Trophoblast cell (in vitro differentiated cells and primary cell): ENCODE measurements around the gene TNFRSF4.

Experiments
- DNase-seq, 2 donors: peaks; one replicate each; pipeline ENCODE4 v3.0.0-alpha.2; 2016
- H2AFZ ChIP-seq: 2 replicates; pipeline ENCODE4 v1.6.1; 2013; ENCODE audit warnings: low read length, moderate library complexity, mild to moderate bottlenecking; ENCODE audit not compliant: insufficient read depth, poor library complexity
- H2AK5ac ChIP-seq: 2 replicates; pipeline ENCODE4 v1.6.1; 2013; ENCODE audit warnings: mild to moderate bottlenecking, low read length
- H2BK120ac ChIP-seq: 2 replicates; pipeline ENCODE4 v1.6.1; 2013; ENCODE audit warnings: low read length, mild to moderate bottlenecking, moderate library complexity; ENCODE audit not compliant: insufficient read depth, poor library complexity
- H2BK12ac ChIP-seq: 2 replicates; pipeline ENCODE4 v1.6.1; 2013; ENCODE audit warnings: mild to moderate bottlenecking, low read length, moderate library complexity
- H2BK5ac ChIP-seq: 2 replicates; pipeline ENCODE4 v1.6.1; 2013; ENCODE audit warnings: low read length, low read depth, moderate library complexity, mild to moderate bottlenecking; ENCODE audit not compliant: poor library complexity
- H3K14ac ChIP-seq: 2 replicates; pipeline ENCODE4 v1.6.1; 2013; ENCODE audit warnings: mild to moderate bottlenecking, low read length
- H3K18ac ChIP-seq: 2 replicates; pipeline ENCODE4 v1.6.1; 2013; ENCODE audit warnings: mild to moderate bottlenecking, low read length
- H3K23ac ChIP-seq: 2 replicates; pipeline ENCODE4 v1.6.1; 2013; ENCODE audit warnings: low read length
- H3K27ac ChIP-seq: 2 replicates; pipeline ENCODE4 v1.5.1; 2013; ENCODE audit warnings: low read depth, mild to moderate bottlenecking, inconsistent platforms, low read length, moderate library complexity
- H3K27me3 ChIP-seq: 2 replicates; pipeline ENCODE4 v1.6.1; 2013; ENCODE audit warnings: inconsistent platforms, mild to moderate bottlenecking, low read length, moderate library complexity; ENCODE audit not compliant: insufficient read depth
- H3K36me3 ChIP-seq, 2 experiments: 1 replicate in 1 of 2; 2 replicates in 1 of 2; pipeline ENCODE4 v1.6.1; 2013; ENCODE audit warnings: low read length in 2 of 2, mild to moderate bottlenecking in 2 of 2, moderate library complexity in 1 of 2; ENCODE audit not compliant: insufficient read depth in 2 of 2, control insufficient read depth in 1 of 2
- H3K4ac ChIP-seq: 2 replicates; pipeline ENCODE4 v1.6.1; 2013; ENCODE audit warnings: low read depth, mild to moderate bottlenecking, low read length, moderate library complexity
- H3K4me1 ChIP-seq, 2 experiments: 1 replicate in 1 of 2; 2 replicates in 1 of 2; pipeline ENCODE4 v1.6.1; 2013; ENCODE audit warnings: low read length in 2 of 2, mild to moderate bottlenecking in 2 of 2, moderate library complexity in 1 of 2; ENCODE audit not compliant: insufficient read depth in 2 of 2, control insufficient read depth in 1 of 2
- H3K4me2 ChIP-seq: 2 replicates; pipeline ENCODE4 v1.6.1; 2013; ENCODE audit warnings: inconsistent platforms, mild to moderate bottlenecking, low read length, moderate library complexity
- H3K4me3 ChIP-seq: 2 replicates; pipeline ENCODE4 v1.5.1; 2013; ENCODE audit warnings: mild to moderate bottlenecking, low read depth, low read length, inconsistent platforms
- H3K79me1 ChIP-seq: one replicate; pipeline ENCODE4 v1.6.1; 2013; ENCODE audit warnings: low read length
- H3K79me2 ChIP-seq: 2 replicates; pipeline ENCODE4 v1.6.1; 2013; ENCODE audit warnings: low read length, mild to moderate bottlenecking; ENCODE audit not compliant: control insufficient read depth, insufficient read depth, poor library complexity
- H3K9ac ChIP-seq: 2 replicates; pipeline ENCODE4 v1.6.1; 2013; ENCODE audit warnings: mild to moderate bottlenecking, low read length
- H3K9me3 ChIP-seq: 2 replicates; pipeline ENCODE4 v1.6.1; 2013; ENCODE audit warnings: low read depth, mild to moderate bottlenecking, control low read depth, inconsistent platforms, low read length; ENCODE audit not compliant: insufficient read depth
- H4K12ac ChIP-seq: 2 replicates; pipeline ENCODE4 v1.6.1; 2013; ENCODE audit warnings: low read depth, mild to moderate bottlenecking, low read length, moderate library complexity
- H4K8ac ChIP-seq: 2 replicates; pipeline ENCODE4 v1.6.1; 2013; ENCODE audit warnings: low read depth, mild to moderate bottlenecking, low read length, moderate library complexity
- H4K91ac ChIP-seq: one replicate; pipeline ENCODE4 v1.6.1; 2013; ENCODE audit warnings: low read depth, mild to moderate bottlenecking, low read length, moderate library complexity
- WGBS: extraction: QIAGEN DNeasy Blood & Tissue Kit; methylation state at CpG from one replicate; pipeline ENCODE4 v1.1.7; 2013; ENCODE audit warnings: missing lambda C conversion rate; ENCODE audit not compliant: insufficient read length, insufficient coverage; ENCODE audit errors: extremely low coverage; 5-methylcytosine and 5-hydroxymethylcytosine counted together

TNFRSF4 gene

GRCh38 chr1:1218524-1219200, 4.7 kb upstream of the TNFRSF4 start:
- H3K4me2 ChIP-seq, result no peak overlapping the region
- H3K4me1 ChIP-seq, result no peaks in the 10 kb centered on the region
- H3K4ac ChIP-seq, result no peak overlapping the region
- H3K79me2 ChIP-seq, result no peaks in the 10 kb centered on the region
- WGBS, result no CpG with 5 or more reads among the region's 36 CpGs
- no peak overlapping the region for H3K18ac ChIP-seq
- no peak overlapping the region for H4K8ac ChIP-seq
- no peak overlapping the region for H2BK120ac ChIP-seq
- peaks cover 76 to 81% of the 10 kb centered on the region in 2 experiments for H3K36me3 ChIP-seq
- H3K14ac ChIP-seq, result no peak overlapping the region
- no peak overlapping the region for H4K12ac ChIP-seq
- H3K79me1 ChIP-seq, result no peaks in the 10 kb centered on the region
- no peak overlapping the region for H2BK5ac ChIP-seq
- no peak overlapping the region for H4K91ac ChIP-seq
- no peak overlapping the region for H3K4me3 ChIP-seq
- no peak overlapping the region for H3K9ac ChIP-seq
- no peak overlapping the region for H2BK12ac ChIP-seq
- no peak for DNase-seq
- no peak overlapping the region for H2AK5ac ChIP-seq
- H3K23ac ChIP-seq, result no peak overlapping the region
- H3K27me3 ChIP-seq, result no peaks in the 10 kb centered on the region
- H2AFZ ChIP-seq, result no peak overlapping the region
- H3K27ac ChIP-seq, result no peak overlapping the region
- peaks cover 3% of the 10 kb centered on the region for H3K9me3 ChIP-seq

- H3K4me1 ChIP-seq, result no peaks in the 10 kb centered on the region
- H3K36me3 ChIP-seq, result peaks cover 68 to 73% of the 10 kb centered on the region in 2 experiments
- no peaks in the 10 kb centered on the region for H3K79me2 ChIP-seq
- no peak overlapping the region for H4K12ac ChIP-seq
- WGBS, result no CpG with 5 or more reads among the region's 52 CpGs
- H2AK5ac ChIP-seq, result no peak overlapping the region
- H2BK5ac ChIP-seq, result no peak overlapping the region
- H4K91ac ChIP-seq, result no peak overlapping the region
- no peaks in the 10 kb centered on the region for H3K27me3 ChIP-seq
- H2BK120ac ChIP-seq, result no peak overlapping the region
- H3K9ac ChIP-seq, result no peak overlapping the region
- H3K18ac ChIP-seq, result no peak overlapping the region
- H3K9me3 ChIP-seq, result peaks cover 7% of the 10 kb centered on the region
- no peak for DNase-seq
- H2AFZ ChIP-seq, result no peak overlapping the region
- no peak overlapping the region for H3K23ac ChIP-seq
- no peak overlapping the region for H3K4me3 ChIP-seq
- H3K14ac ChIP-seq, result no peak overlapping the region
- no peak overlapping the region for H4K8ac ChIP-seq
- H2BK12ac ChIP-seq, result no peak overlapping the region
- no peaks in the 10 kb centered on the region for H3K79me1 ChIP-seq
- H3K4ac ChIP-seq, result no peak overlapping the region
- H3K4me2 ChIP-seq, result no peak overlapping the region
- H3K27ac ChIP-seq, result no peak overlapping the region
Observed at GRCh38 chr1:1217621-1218523, 3.9 kb upstream of the TNFRSF4 start.

DNA sequence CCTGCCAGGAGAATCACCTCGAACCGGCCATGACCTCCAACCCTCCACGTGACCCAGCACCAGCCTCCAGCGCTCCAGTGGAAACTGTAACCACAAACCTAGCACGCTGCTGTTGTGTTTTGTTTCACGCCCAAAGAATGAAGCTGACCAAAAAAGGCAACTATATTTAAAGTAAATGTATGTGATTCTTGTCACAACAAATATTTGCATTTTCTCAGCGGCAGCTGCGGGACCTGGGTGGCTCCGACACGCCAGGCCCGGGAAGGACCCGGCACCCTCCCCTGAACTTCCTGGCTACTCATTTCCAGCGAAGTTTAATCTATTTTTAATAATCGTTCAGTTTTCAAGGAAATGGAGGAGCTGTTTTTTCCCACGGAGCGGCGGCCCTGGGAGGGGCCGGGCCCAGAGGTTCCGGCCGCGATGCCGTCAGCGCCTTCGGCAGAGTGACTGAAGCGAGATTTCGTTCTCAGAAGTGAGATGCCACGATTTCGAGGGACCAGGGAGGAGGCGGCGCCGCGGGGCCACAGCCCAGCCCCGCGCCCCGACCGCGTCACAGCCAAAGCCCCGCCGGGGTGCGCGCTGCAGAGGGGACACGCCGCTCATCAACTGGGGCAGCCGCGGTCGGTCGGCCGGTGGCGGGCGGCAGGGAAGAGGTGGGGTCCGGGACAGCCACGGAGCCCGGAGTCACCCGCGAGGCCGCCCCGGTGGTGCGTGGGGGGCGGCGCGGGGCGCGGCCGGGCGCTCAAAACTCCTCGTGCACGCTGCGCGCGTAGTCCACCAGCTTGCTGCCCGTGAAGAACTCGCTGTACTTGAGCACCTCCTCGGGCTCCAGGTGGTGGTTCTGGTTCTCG, 3.0 kb upstream of the TNFRSF4 start:
- H4K8ac ChIP-seq, result no peak overlapping the region
- H3K9me3 ChIP-seq, result peaks cover 7% of the 10 kb centered on the region
- H3K4me2 ChIP-seq, result no peak overlapping the region
- no peak overlapping the region for H4K12ac ChIP-seq
- no peak for DNase-seq
- H2BK12ac ChIP-seq, result no peak overlapping the region
- H2AFZ ChIP-seq, result no peak overlapping the region
- no peak overlapping the region for H3K14ac ChIP-seq
- peaks cover 60 to 65% of the 10 kb centered on the region in 2 experiments for H3K36me3 ChIP-seq
- H3K79me1 ChIP-seq, result no peaks in the 10 kb centered on the region
- no peak overlapping the region for H2BK120ac ChIP-seq
- H2AK5ac ChIP-seq, result no peak overlapping the region
- H4K91ac ChIP-seq, result no peak overlapping the region
- no peak overlapping the region for H3K4ac ChIP-seq
- H3K4me3 ChIP-seq, result no peak overlapping the region
- H3K18ac ChIP-seq, result no peak overlapping the region
- H3K23ac ChIP-seq, result no peak overlapping the region
- no peaks in the 10 kb centered on the region for H3K4me1 ChIP-seq
- H3K9ac ChIP-seq, result no peak overlapping the region
- no peaks in the 10 kb centered on the region for H3K27me3 ChIP-seq
- no CpG with 5 or more reads among the region's 74 CpGs for WGBS
- H3K79me2 ChIP-seq, result no peaks in the 10 kb centered on the region
- no peak overlapping the region for H3K27ac ChIP-seq
- H2BK5ac ChIP-seq, result no peak overlapping the region

- H3K18ac ChIP-seq, result no peak overlapping the region
- H3K4ac ChIP-seq, result no peak overlapping the region
- peaks cover 7% of the 10 kb centered on the region for H3K9me3 ChIP-seq
- no CpG with 5 or more reads among the region's 21 CpGs for WGBS
- no peaks in the 10 kb centered on the region for H3K79me2 ChIP-seq
- no peak overlapping the region for H3K27ac ChIP-seq
- peaks cover 51 to 56% of the 10 kb centered on the region in 2 experiments for H3K36me3 ChIP-seq
- H4K91ac ChIP-seq, result no peak overlapping the region
- H4K12ac ChIP-seq, result no peak overlapping the region
- no peak overlapping the region for H3K23ac ChIP-seq
- no peaks in the 10 kb centered on the region for H3K27me3 ChIP-seq
- no peak overlapping the region for H3K4me2 ChIP-seq
- H3K9ac ChIP-seq, result no peak overlapping the region
- H2AK5ac ChIP-seq, result no peak overlapping the region
- H3K4me3 ChIP-seq, result no peak overlapping the region
- H2AFZ ChIP-seq, result no peak overlapping the region
- no peak overlapping the region for H2BK5ac ChIP-seq
- no peak overlapping the region for H3K14ac ChIP-seq
- H3K4me1 ChIP-seq, result no peaks in the 10 kb centered on the region
- no peak for DNase-seq
- H4K8ac ChIP-seq, result no peak overlapping the region
- H2BK12ac ChIP-seq, result no peak overlapping the region
- no peaks in the 10 kb centered on the region for H3K79me1 ChIP-seq
- no peak overlapping the region for H2BK120ac ChIP-seq
Observed at GRCh38 chr1:1215881-1216605, 2.1 kb upstream of the TNFRSF4 start.
